GM10266 (cell line): ENCODE data around the gene MTHFSD.

ENCODE experiments used
- DNase-seq: peaks from one replicate; pipeline ENCODE4 v3.0.0; 2012; ENCODE audit errors: extremely low spot score
- CTCF ChIP-seq: IDR thresholded peaks from 2 replicates; pipeline ENCODE4 v1.5.1; 2012; ENCODE audit warnings: mild to moderate bottlenecking, low read depth; ENCODE audit not compliant: control insufficient read depth, insufficient read depth; ENCODE audit errors: missing control alignments

The MTHFSD gene

GRCh38 chr16:86572041-86572521 is 17.0 kb upstream of the MTHFSD start:
- TF ChIP-seq CTCF, result no peak
- DNase-seq, result no peak

- no peak for DNase-seq
- TF ChIP-seq CTCF, result no peak
These were observed 16.5 kb upstream of the MTHFSD start for GRCh38 chr16:86571530-86571915.

GRCh38 chr16:86570558-86571529 is 15.8 kb upstream of the MTHFSD start:
- no peak for DNase-seq
- TF ChIP-seq CTCF, result no peak

- no peak for TF ChIP-seq CTCF
- no peak for DNase-seq
These were observed 14.8 kb upstream of the MTHFSD start for GRCh38 chr16:86569701-86570447.

- no peak for TF ChIP-seq CTCF
- DNase-seq, result no peak
These were observed 13.9 kb upstream of the MTHFSD start for GRCh38 chr16:86568677-86569623.

- no peak for TF ChIP-seq CTCF
- DNase-seq, result no peak
These were observed 12.9 kb upstream of the MTHFSD start for GRCh38 chr16:86567701-86568581.
